Liver (tissue), 9 donors: ENCODE measurements around the gene TPM3. TPM values are rescaled to one million over a fixed set of nuclear protein-coding genes. Genes with fewer than 3 reads are reported as not detected.

ENCODE experiments used
- DNase-seq: peaks from one replicate; pipeline ENCODE4 v3.0.0-alpha.2; 2017; ENCODE audit warnings: low spot score
- H3K27ac ChIP-seq, 2 donors: one replicate each; pipeline ENCODE4 v1.7.0; 2013; ENCODE audit warnings: inconsistent platforms in 2 of 2, low read length in 2 of 2, control low read depth in 1 of 2, low read depth in 1 of 2, mild to moderate bottlenecking in 1 of 2
- H3K27me3 ChIP-seq, 4 donors: one replicate each; pipeline versions ENCODE4 v1.6.1 to v1.7.0; 2013; ENCODE audit warnings: low read length in 3 of 4, inconsistent platforms in 1 of 4, mild to moderate bottlenecking in 1 of 4, moderate library complexity in 1 of 4; ENCODE audit not compliant: control insufficient read depth in 4 of 4, insufficient read depth in 4 of 4
- H3K36me3 ChIP-seq, 4 donors: one replicate each; pipeline versions ENCODE4 v1.6.1 to v1.7.0; 2013; ENCODE audit warnings: low read length in 3 of 4, mild to moderate bottlenecking in 3 of 4, low read depth in 1 of 4, moderate library complexity in 1 of 4; ENCODE audit not compliant: control insufficient read depth in 4 of 4, insufficient read depth in 3 of 4
- H3K4me1 ChIP-seq, 4 donors: one replicate each; pipeline versions ENCODE4 v1.6.1 to v1.7.0; 2013; ENCODE audit warnings: low read length in 3 of 4, mild to moderate bottlenecking in 3 of 4, moderate library complexity in 1 of 4; ENCODE audit not compliant: control insufficient read depth in 4 of 4, insufficient read depth in 4 of 4
- H3K4me3 ChIP-seq, 3 donors: one replicate each; pipeline versions ENCODE4 v1.6.1 to v1.7.0; 2013; ENCODE audit warnings: low read length in 3 of 3, control low read depth in 1 of 3, low read depth in 1 of 3, mild to moderate bottlenecking in 1 of 3
- H3K9ac ChIP-seq, 2 donors: one replicate each; pipeline ENCODE4 v1.7.0; 2013; ENCODE audit warnings: low read length in 2 of 2, mild to moderate bottlenecking in 2 of 2, moderate library complexity in 2 of 2, control low read depth in 1 of 2, low read depth in 1 of 2
- H3K9me3 ChIP-seq, 4 donors: one replicate each; pipeline versions ENCODE4 v1.6.1 to v1.7.0; 2013; ENCODE audit warnings: low read length in 3 of 4; ENCODE audit not compliant: control insufficient read depth in 4 of 4
- ATF3 ChIP-seq: IDR thresholded peaks from 2 replicates; pipeline ENCODE4 v1.6.1; 2016; ENCODE audit warnings: antibody characterized with exemption
- CTCF ChIP-seq: fragments of 150-350 bp; IDR thresholded peaks from 2 replicates; pipeline ENCODE4 v1.5.1; 2017; ENCODE audit warnings: improper control_type of control experiment, low read depth, low read length; ENCODE audit not compliant: missing input control
- EGR1 ChIP-seq, 2 donors: IDR thresholded peaks; 2 replicates each; pipeline ENCODE4 v1.6.1; 2016 to 2018; ENCODE audit warnings: antibody characterized with exemption in 2 of 2, low read depth in 2 of 2
- FOXA1 ChIP-seq: IDR thresholded peaks from 2 replicates; pipeline ENCODE4 v1.6.1; 2016; ENCODE audit warnings: antibody characterized with exemption
- FOXA2 ChIP-seq: IDR thresholded peaks from 2 replicates; pipeline ENCODE4 v1.6.1; 2016; ENCODE audit warnings: antibody characterized with exemption
- GABPA ChIP-seq, 2 donors: IDR thresholded peaks in 1 of 2; conservative IDR thresholded peaks in 1 of 2; 2 replicates each; pipeline ENCODE4 v1.6.1; 2016; ENCODE audit warnings: antibody characterized with exemption in 2 of 2, mild to moderate bottlenecking in 1 of 2, moderate library complexity in 1 of 2
- HNF4A ChIP-seq, 2 donors: conservative IDR thresholded peaks; 2 replicates each; pipeline ENCODE4 v1.6.1; 2016; ENCODE audit warnings: antibody characterized with exemption in 2 of 2, mild to moderate bottlenecking in 2 of 2
- JUND ChIP-seq, 2 donors: IDR thresholded peaks; 2 replicates each; pipeline ENCODE4 v1.6.1; 2016; ENCODE audit warnings: antibody characterized with exemption in 2 of 2
- NR2F2 ChIP-seq: IDR thresholded peaks from 2 replicates; pipeline ENCODE4 v1.6.1; 2016; ENCODE audit warnings: antibody characterized with exemption
- RAD21 ChIP-seq, 2 donors: IDR thresholded peaks; 2 replicates each; pipeline ENCODE4 v1.6.1; 2016; ENCODE audit warnings: antibody characterized with exemption in 2 of 2, mild to moderate bottlenecking in 2 of 2
- REST ChIP-seq: IDR thresholded peaks from 2 replicates; pipeline ENCODE4 v1.6.1; 2016; ENCODE audit warnings: antibody characterized with exemption, mild to moderate bottlenecking
- RXRA ChIP-seq, 2 donors: IDR thresholded peaks; 2 replicates each; pipeline ENCODE4 v1.6.1; 2017 to 2018; ENCODE audit warnings: antibody characterized with exemption in 2 of 2, mild to moderate bottlenecking in 1 of 2
- YY1 ChIP-seq: IDR thresholded peaks from 2 replicates; pipeline ENCODE4 v1.6.1; 2016; ENCODE audit warnings: antibody characterized with exemption, mild to moderate bottlenecking
- ZBTB33 ChIP-seq: IDR thresholded peaks from 2 replicates; pipeline ENCODE4 v1.6.1; 2016; ENCODE audit warnings: antibody characterized with exemption
- WGBS: extraction: QIAGEN DNeasy Blood & Tissue Kit; methylation state at CpG from one replicate; pipeline ENCODE4 v1.1.7; 2013; 5-methylcytosine and 5-hydroxymethylcytosine counted together
- polyA plus RNA-seq, 2 donors: library from polyadenylated mRNA; stranded (reverse) in 1 of 2; unstranded in 1 of 2; fragments of 200-250 nt in 1 of 2; fragments of >200 nt in 1 of 2; fragmentation: Nextera tagmentation in 1 of 2; extraction: Ambion mirVana in 1 of 2; gene quantifications; one replicate each; pipeline versions ENCODE4 v1.2.1 to v1.2.3, GENCODE V29; 2013 to 2015
- total RNA-seq, 2 donors: library from RNA; depleted of rRNA; stranded (reverse); fragments of >200 nt; gene quantifications; one replicate each; pipeline ENCODE4 v1.2.3, GENCODE V29; 2014
- donor health status: healthy.
- donor health status: healthy.
- donor health status: healthy.
- donor health status: healthy.
- donor health status: healthy.

TPM3 gene
- total and polyA plus RNA-seq, 4 donors, result 89.6 to 120 (median 109) TPM

GRCh38 chr1:154145986-154146385, 45.9 kb downstream of the TPM3 start:
- TF ChIP-seq ZBTB33 (no peak), RAD21 (IDR thresholded peaks at IDR 0.05) (peak in 1 of 2 donors; percentile 16), CTCF (peak; percentile 10)
- WGBS, result 99% methylated on average over 2 of the region's 2 CpGs
- Histone ChIP-seq H3K27ac (no peak overlapping the region), H3K9ac (no peak overlapping the region), H3K9me3 (no peaks in the 10 kb centered on the region), H3K4me3 (no peak overlapping the region), H3K27me3 (no peaks in the 10 kb centered on the region), H3K4me1 (peaks cover 0 to 1% (median 0%) of the 10 kb centered on the region in 4 donors), H3K36me3 (no peaks in the 10 kb centered on the region)
- DNase-seq, result no peak

GRCh38 chr1:154142358-154142757, 49.5 kb downstream of the TPM3 start:
- no peaks in the 10 kb centered on the region for H3K27me3 ChIP-seq
- H3K9ac ChIP-seq, result no peak overlapping the region
- TF ChIP-seq GABPA (IDR thresholded peaks at IDR 0.05 in 1 of 2, conservative IDR thresholded peaks at IDR 0.05 in 1 of 2), result no peak
- no peak for TF ChIP-seq FOXA1
- no peak for TF ChIP-seq JUND (IDR thresholded peaks at IDR 0.05)
- TF ChIP-seq CTCF, result no peak
- no peak for TF ChIP-seq RXRA (IDR thresholded peaks at IDR 0.05)
- no peak for TF ChIP-seq YY1
- TF ChIP-seq ATF3, result no peak
- TF ChIP-seq HNF4A (conservative IDR thresholded peaks at IDR 0.05), result no peak
- no peak for TF ChIP-seq REST
- no peak for TF ChIP-seq ZBTB33
- no peak for TF ChIP-seq NR2F2
- no peak for TF ChIP-seq FOXA2
- no peak for TF ChIP-seq EGR1 (IDR thresholded peaks at IDR 0.05; ENCODE audit: low read depth in 2 of 2)
- H3K4me1 ChIP-seq, result peaks cover 0 to 1% (median 0%) of the 10 kb centered on the region in 4 donors
- no peak overlapping the region for H3K27ac ChIP-seq
- H3K36me3 ChIP-seq, result no peaks in the 10 kb centered on the region
- no peak for DNase-seq
- no peak overlapping the region for H3K4me3 ChIP-seq
- no peaks in the 10 kb centered on the region for H3K9me3 ChIP-seq
- 97% methylated on average over 6 of the region's 6 CpGs for WGBS
